Measurements from ENCODE around the gene SELENOP.

- TF ChIP-seq CTCF (conservative IDR thresholded peaks at IDR 0.05) (no peak), ZFX (IDR thresholded peaks at IDR 0.05) (no peak)
Observed at GRCh38 chr5:42756606-42757601, 54.8 kb downstream of the SELENOP start, which contains the start of gene CCDC152.
